H9 (cell line): ENCODE results near the gene LDHAL6B. TPM values are rescaled to one million over a fixed set of nuclear protein-coding genes. Genes with fewer than 3 reads are reported as not detected.

Experiments used
- DNase-seq: peaks from one replicate; pipeline ENCODE4 v3.0.0-alpha.2; 2017
- H2AFZ ChIP-seq: one replicate; pipeline ENCODE4 v1.6.1; 2013; ENCODE audit warnings: mild to moderate bottlenecking, low read length, control low read depth, moderate library complexity
- H2AK5ac ChIP-seq: 2 replicates; pipeline ENCODE4 v1.6.1; 2013; ENCODE audit warnings: low read length, control low read depth, mixed read lengths; ENCODE audit not compliant: insufficient read length
- H2BK120ac ChIP-seq: one replicate; pipeline ENCODE4 v1.6.1; 2013; ENCODE audit warnings: low read depth, mild to moderate bottlenecking, low read length, control low read depth, inconsistent platforms; ENCODE audit not compliant: poor library complexity, severe bottlenecking
- H2BK12ac ChIP-seq: 2 replicates; pipeline ENCODE4 v1.6.1; 2013; ENCODE audit warnings: low read length, control low read depth, mixed read lengths, low read depth; ENCODE audit not compliant: insufficient read length
- H2BK15ac ChIP-seq: 2 replicates; pipeline ENCODE4 v1.6.1; 2013; ENCODE audit warnings: low read depth, low read length, control low read depth
- H2BK20ac ChIP-seq: one replicate; pipeline ENCODE4 v1.6.1; 2013; ENCODE audit warnings: low read depth, mild to moderate bottlenecking, low read length, control low read depth, inconsistent platforms; ENCODE audit not compliant: poor library complexity, severe bottlenecking
- H2BK5ac ChIP-seq: 2 replicates; pipeline ENCODE4 v1.6.1; 2013; ENCODE audit warnings: low read length, control low read depth, mixed read lengths; ENCODE audit not compliant: insufficient read length
- H3K14ac ChIP-seq: 2 replicates; pipeline ENCODE4 v1.6.1; 2013; ENCODE audit warnings: low read length, control low read depth; ENCODE audit not compliant: insufficient read depth
- H3K18ac ChIP-seq: 2 replicates; pipeline ENCODE4 v1.6.1; 2013; ENCODE audit warnings: low read depth, mild to moderate bottlenecking, mixed read lengths, low read length, control low read depth; ENCODE audit not compliant: insufficient read length
- H3K23ac ChIP-seq: 2 replicates; pipeline ENCODE4 v1.6.1; 2013; ENCODE audit warnings: low read length, control low read depth, mixed read lengths, low read depth; ENCODE audit not compliant: insufficient read length
- H3K23me2 ChIP-seq: 2 replicates; pipeline ENCODE4 v1.6.1; 2013; ENCODE audit warnings: low read depth, mild to moderate bottlenecking, mixed read lengths, low read length, control low read depth; ENCODE audit not compliant: insufficient read length, poor library complexity, severe bottlenecking
- H3K27ac ChIP-seq: 2 replicates; pipeline ENCODE4 v1.5.1; 2013; ENCODE audit warnings: low read length, control low read depth, mixed read lengths, low read depth; ENCODE audit not compliant: insufficient read length
- H3K27me3 ChIP-seq: 2 replicates; pipeline ENCODE4 v1.6.1; 2013; ENCODE audit warnings: low read length, control low read depth, inconsistent platforms; ENCODE audit not compliant: insufficient read depth
- H3K4ac ChIP-seq: 2 replicates; pipeline ENCODE4 v1.6.1; 2013; ENCODE audit warnings: low read depth, mild to moderate bottlenecking, control low read depth, inconsistent platforms, low read length, moderate library complexity
- H3K4me1 ChIP-seq: 2 replicates; pipeline ENCODE4 v1.6.1; 2013; ENCODE audit warnings: low read length, control low read depth, inconsistent platforms; ENCODE audit not compliant: insufficient read depth
- H3K4me2 ChIP-seq: 2 replicates; pipeline ENCODE4 v1.6.1; 2013; ENCODE audit warnings: low read length, control low read depth, mixed read lengths; ENCODE audit not compliant: insufficient read length, insufficient read depth
- H3K56ac ChIP-seq: 2 replicates; pipeline ENCODE4 v1.6.1; 2013; ENCODE audit warnings: low read depth, mild to moderate bottlenecking, mixed read lengths, low read length, control low read depth; ENCODE audit not compliant: insufficient read length
- H3K79me1 ChIP-seq: 2 replicates; pipeline ENCODE4 v1.6.1; 2013; ENCODE audit warnings: low read depth, mild to moderate bottlenecking, moderate library complexity, low read length, control low read depth, inconsistent platforms; ENCODE audit not compliant: insufficient read depth, poor library complexity, severe bottlenecking
- H3K79me2 ChIP-seq: 2 replicates; pipeline ENCODE4 v1.6.1; 2013; ENCODE audit warnings: low read length, control low read depth, inconsistent platforms; ENCODE audit not compliant: insufficient read depth
- H3K9ac ChIP-seq: 2 replicates; pipeline ENCODE4 v1.6.1; 2013; ENCODE audit warnings: low read length, control low read depth, mixed read lengths; ENCODE audit not compliant: insufficient read length; ENCODE audit errors: extremely low read depth
- H3K9me3 ChIP-seq: one replicate; pipeline ENCODE4 v1.6.1; 2013; ENCODE audit warnings: low read depth, low read length, inconsistent platforms; ENCODE audit not compliant: control insufficient read depth
- H3T11ph ChIP-seq: one replicate; pipeline ENCODE4 v1.6.1; 2013; ENCODE audit warnings: mild to moderate bottlenecking, low read length, control low read depth, inconsistent platforms
- H4K20me1 ChIP-seq: one replicate; pipeline ENCODE4 v1.6.1; 2013; ENCODE audit not compliant: control insufficient read depth, insufficient read length, insufficient read depth
- H4K5ac ChIP-seq: 2 replicates; pipeline ENCODE4 v1.6.1; 2013; ENCODE audit warnings: low read depth, mild to moderate bottlenecking, mixed read lengths, low read length, control low read depth; ENCODE audit not compliant: insufficient read length
- H4K8ac ChIP-seq: replicated peaks from 2 replicates; pipeline ENCODE4 v1.6.1; 2013; ENCODE audit warnings: low read length, control low read depth, mixed read lengths, low read depth; ENCODE audit not compliant: insufficient read length
- H4K91ac ChIP-seq: 2 replicates; pipeline ENCODE4 v1.6.1; 2013; ENCODE audit warnings: low read depth, mild to moderate bottlenecking, moderate library complexity, mixed read lengths, low read length, control low read depth; ENCODE audit not compliant: insufficient read length
- H3K27ac Mint-ChIP-seq, 3 experiments: 2 replicates in 2 of 3; 3 replicates in 1 of 3; pipeline ENCODE4 v1.8.0; 2020 to 2021; ENCODE audit warnings: mixed read lengths in 3 of 3, mild to moderate bottlenecking in 1 of 3, moderate library complexity in 1 of 3
- H3K27me3 Mint-ChIP-seq: 2 replicates; pipeline ENCODE4 v1.8.0; 2021; ENCODE audit warnings: low read depth, mild to moderate bottlenecking, moderate library complexity, mixed read lengths
- H3K36me3 Mint-ChIP-seq, 3 experiments: 2 replicates in 2 of 3; 3 replicates in 1 of 3; pipeline ENCODE4 v1.8.0; 2020 to 2021; ENCODE audit warnings: low read depth in 3 of 3, mixed read lengths in 3 of 3; ENCODE audit not compliant: insufficient read depth in 1 of 3
- H3K4me1 Mint-ChIP-seq, 2 experiments: 2 replicates each; pipeline ENCODE4 v1.8.0; 2020; ENCODE audit warnings: mixed read lengths in 2 of 2
- H3K4me3 Mint-ChIP-seq, 2 experiments: 2 replicates in 1 of 2; 3 replicates in 1 of 2; pipeline ENCODE4 v1.8.0; 2020 to 2021; ENCODE audit warnings: mild to moderate bottlenecking in 2 of 2, mixed read lengths in 2 of 2, moderate library complexity in 1 of 2
- H3K9me3 Mint-ChIP-seq, 2 experiments: 2 replicates in 1 of 2; 3 replicates in 1 of 2; pipeline ENCODE4 v1.8.0; 2020; ENCODE audit warnings: mild to moderate bottlenecking in 2 of 2, mixed read lengths in 2 of 2, moderate library complexity in 1 of 2
- WGBS: extraction: QIAGEN DNeasy Blood & Tissue Kit; methylation state at CpG from one replicate; pipeline ENCODE4 v1.1.7; 2013; ENCODE audit warnings: missing lambda C conversion rate, low lambda C conversion rate, mixed read lengths; ENCODE audit not compliant: insufficient read length; ENCODE audit errors: extremely low coverage; 5-methylcytosine and 5-hydroxymethylcytosine counted together
- total RNA-seq: library from RNA; stranded (reverse); gene quantifications from 2 replicates; pipeline ENCODE4 v1.2.1, GENCODE V29; 2021
- TF ChIP-seq, protein P1 (sequence below): fragments of 200-600 bp; sonication (generic); conservative IDR thresholded peaks from 3 replicates; pipeline ENCODE4 v1.8.0; 2021; ENCODE audit warnings: antibody characterized with exemption, mild to moderate bottlenecking

The LDHAL6B gene
- total RNA-seq, 1 experiment from 2014 or later: not detected

DNA sequence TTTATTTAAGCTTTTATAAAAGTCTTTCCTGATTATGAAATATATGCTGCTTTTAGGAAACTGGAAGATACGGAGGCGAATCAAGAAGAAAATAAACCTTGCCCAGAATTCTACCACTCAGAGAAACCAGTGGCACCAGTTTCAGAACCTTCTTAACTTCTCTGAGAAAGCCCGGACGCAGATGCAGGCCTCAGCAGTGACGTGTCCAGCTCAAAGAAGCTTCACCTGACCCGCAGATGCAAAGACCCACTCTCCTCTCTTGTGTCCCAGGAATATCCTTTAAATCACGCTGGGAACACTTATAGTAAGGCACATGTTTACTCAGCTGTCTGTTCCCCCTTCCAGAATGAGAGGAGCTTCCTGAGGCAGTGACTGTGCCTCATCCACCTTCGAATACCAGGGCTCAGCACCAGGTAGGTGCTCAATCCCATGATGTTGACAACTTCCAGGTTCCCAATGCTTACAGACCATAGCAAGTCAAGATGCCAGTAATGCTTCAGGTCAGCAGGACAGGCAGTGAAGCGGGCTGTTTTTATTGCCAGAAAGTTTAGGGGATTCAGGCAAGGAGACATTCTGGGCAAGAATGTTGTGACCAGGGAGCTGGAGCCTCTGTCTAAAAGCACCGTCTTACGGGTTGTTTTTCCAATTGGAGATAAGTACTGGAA, 39.9 kb upstream of the LDHAL6B start:
- no peak overlapping the region for H2BK15ac ChIP-seq
- no peak overlapping the region for H3K4me3 Mint-ChIP-seq
- no peaks in the 10 kb centered on the region for H3K27me3 ChIP-seq
- no peak overlapping the region for H3K9ac ChIP-seq
- H4K5ac ChIP-seq: no peak overlapping the region
- no peak overlapping the region for H2AFZ ChIP-seq
- H3K79me2 ChIP-seq: no peaks in the 10 kb centered on the region
- peaks cover 5 to 17% of the 10 kb centered on the region in 2 experiments; a peak in 2 of 4 replicates for H3K4me1 Mint-ChIP-seq
- no peak overlapping the region for H2AK5ac ChIP-seq
- no peaks in the 10 kb centered on the region for H3K9me3 Mint-ChIP-seq
- no peaks in the 10 kb centered on the region for H3K27me3 Mint-ChIP-seq
- no peak overlapping the region for H3K27ac ChIP-seq
- no peaks in the 10 kb centered on the region for H4K20me1 ChIP-seq
- H3K14ac ChIP-seq: no peak overlapping the region
- H2BK20ac ChIP-seq: no peak overlapping the region
- no peak for DNase-seq
- H3T11ph ChIP-seq: no peak overlapping the region
- WGBS: no CpG with 5 or more reads among the region's 11 CpGs
- no peaks in the 10 kb centered on the region for H3K79me1 ChIP-seq
- H2BK120ac ChIP-seq: no peak overlapping the region
- H3K23me2 ChIP-seq: no peaks in the 10 kb centered on the region
- H4K91ac ChIP-seq: no peak overlapping the region
- H3K4ac ChIP-seq: no peak overlapping the region
- H3K27ac Mint-ChIP-seq: peak overlapping the region in 2 of 3 experiments; percentile 67 to 80; a peak in 3 of 7 replicates
- no peaks in the 10 kb centered on the region for H3K4me1 ChIP-seq
- H3K56ac ChIP-seq: no peak overlapping the region
- H3K36me3 Mint-ChIP-seq: peaks cover 5 to 71% (median 32%) of the 10 kb centered on the region in 3 experiments
- H3K23ac ChIP-seq: no peak overlapping the region
- H3K9me3 ChIP-seq: no peaks in the 10 kb centered on the region
- no peak overlapping the region for H2BK12ac ChIP-seq
- no peak overlapping the region for H3K4me2 ChIP-seq
- TF ChIP-seq, protein P1, sequence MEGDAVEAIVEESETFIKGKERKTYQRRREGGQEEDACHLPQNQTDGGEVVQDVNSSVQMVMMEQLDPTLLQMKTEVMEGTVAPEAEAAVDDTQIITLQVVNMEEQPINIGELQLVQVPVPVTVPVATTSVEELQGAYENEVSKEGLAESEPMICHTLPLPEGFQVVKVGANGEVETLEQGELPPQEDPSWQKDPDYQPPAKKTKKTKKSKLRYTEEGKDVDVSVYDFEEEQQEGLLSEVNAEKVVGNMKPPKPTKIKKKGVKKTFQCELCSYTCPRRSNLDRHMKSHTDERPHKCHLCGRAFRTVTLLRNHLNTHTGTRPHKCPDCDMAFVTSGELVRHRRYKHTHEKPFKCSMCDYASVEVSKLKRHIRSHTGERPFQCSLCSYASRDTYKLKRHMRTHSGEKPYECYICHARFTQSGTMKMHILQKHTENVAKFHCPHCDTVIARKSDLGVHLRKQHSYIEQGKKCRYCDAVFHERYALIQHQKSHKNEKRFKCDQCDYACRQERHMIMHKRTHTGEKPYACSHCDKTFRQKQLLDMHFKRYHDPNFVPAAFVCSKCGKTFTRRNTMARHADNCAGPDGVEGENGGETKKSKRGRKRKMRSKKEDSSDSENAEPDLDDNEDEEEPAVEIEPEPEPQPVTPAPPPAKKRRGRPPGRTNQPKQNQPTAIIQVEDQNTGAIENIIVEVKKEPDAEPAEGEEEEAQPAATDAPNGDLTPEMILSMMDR: no peak
- no peak overlapping the region for H4K8ac ChIP-seq
- H3K18ac ChIP-seq: no peak overlapping the region
- H2BK5ac ChIP-seq: peak overlapping the region; percentile 8
